ENCODE measurements around the gene RASSF1.
A peak's percentile ranks its signal among the peaks of the same experiment; 100 is the strongest.

The RASSF1 gene

DNA sequence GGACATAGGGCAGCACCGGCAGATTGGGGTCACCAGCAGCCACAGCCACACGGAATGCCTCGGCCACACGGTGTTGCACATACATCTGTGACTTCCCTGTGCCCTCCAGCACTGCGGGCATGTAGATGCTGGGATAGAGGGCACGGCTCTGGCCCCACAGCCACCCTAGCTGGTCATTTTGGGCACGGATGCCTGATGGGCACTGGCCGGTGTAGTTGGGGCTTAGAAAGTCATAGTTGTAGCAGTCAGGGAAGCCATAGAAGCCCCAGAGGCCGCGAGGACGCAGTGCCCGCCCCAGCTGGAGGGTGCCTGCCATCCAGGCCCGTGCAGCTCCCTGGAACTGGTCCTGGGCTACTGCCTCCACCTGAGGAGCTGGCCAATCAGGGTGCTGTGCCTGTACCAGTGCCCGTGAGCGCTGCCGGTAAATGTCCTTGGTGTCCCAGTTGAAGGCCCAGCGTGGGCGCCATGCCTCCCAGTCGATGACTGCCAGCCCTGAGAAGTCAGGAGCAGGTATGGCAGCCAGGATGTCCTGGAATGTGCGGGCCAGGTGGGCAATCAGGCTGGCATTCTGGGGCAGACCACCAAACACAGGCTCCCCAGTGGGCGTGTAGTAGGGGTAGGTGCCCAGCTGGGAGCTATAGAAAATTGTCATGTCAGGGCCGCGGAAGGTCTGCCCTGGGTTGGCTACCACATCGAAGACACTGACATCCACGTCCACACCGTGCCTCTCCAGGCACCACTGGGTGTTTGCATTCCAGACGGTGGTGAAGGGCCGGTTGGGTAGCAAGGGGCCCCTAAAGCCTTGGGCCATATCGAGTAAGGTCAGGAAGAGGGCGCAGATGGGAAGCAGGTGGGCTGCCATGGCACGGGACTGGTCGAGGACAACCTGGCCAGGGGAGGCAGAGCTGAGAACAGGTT, 38.3 kb downstream of the RASSF1 start:
- Histone ChIP-seq H3K4me2 (no peak overlapping the region), H3K4me3 (IDR thresholded peaks at IDR 0.05; ENCODE audit: insufficient read depth, low read depth, low read length) (no peak overlapping the region), H4K20me1 (ENCODE audit: insufficient read depth) (no peaks in the 10 kb centered on the region), H3K9ac (no peak overlapping the region), H3K4me1 (ENCODE audit: low read depth, poor library complexity, severe bottlenecking) (peaks cover 15% of the 10 kb centered on the region), H3K27ac (no peak overlapping the region), H3K36me3 (ENCODE audit: insufficient read depth) (no peaks in the 10 kb centered on the region), H3K79me2 (ENCODE audit: insufficient read depth, low read depth) (no peaks in the 10 kb centered on the region), H3K27me3 (ENCODE audit: insufficient read depth, low read depth) (no peaks in the 10 kb centered on the region), H2AFZ (ENCODE audit: low read depth) (no peak overlapping the region)
- TF ChIP-seq, protein P1, sequence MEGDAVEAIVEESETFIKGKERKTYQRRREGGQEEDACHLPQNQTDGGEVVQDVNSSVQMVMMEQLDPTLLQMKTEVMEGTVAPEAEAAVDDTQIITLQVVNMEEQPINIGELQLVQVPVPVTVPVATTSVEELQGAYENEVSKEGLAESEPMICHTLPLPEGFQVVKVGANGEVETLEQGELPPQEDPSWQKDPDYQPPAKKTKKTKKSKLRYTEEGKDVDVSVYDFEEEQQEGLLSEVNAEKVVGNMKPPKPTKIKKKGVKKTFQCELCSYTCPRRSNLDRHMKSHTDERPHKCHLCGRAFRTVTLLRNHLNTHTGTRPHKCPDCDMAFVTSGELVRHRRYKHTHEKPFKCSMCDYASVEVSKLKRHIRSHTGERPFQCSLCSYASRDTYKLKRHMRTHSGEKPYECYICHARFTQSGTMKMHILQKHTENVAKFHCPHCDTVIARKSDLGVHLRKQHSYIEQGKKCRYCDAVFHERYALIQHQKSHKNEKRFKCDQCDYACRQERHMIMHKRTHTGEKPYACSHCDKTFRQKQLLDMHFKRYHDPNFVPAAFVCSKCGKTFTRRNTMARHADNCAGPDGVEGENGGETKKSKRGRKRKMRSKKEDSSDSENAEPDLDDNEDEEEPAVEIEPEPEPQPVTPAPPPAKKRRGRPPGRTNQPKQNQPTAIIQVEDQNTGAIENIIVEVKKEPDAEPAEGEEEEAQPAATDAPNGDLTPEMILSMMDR (conservative IDR thresholded peaks at IDR 0.05; ENCODE audit: low read depth, low read length) = no peak

DNA sequence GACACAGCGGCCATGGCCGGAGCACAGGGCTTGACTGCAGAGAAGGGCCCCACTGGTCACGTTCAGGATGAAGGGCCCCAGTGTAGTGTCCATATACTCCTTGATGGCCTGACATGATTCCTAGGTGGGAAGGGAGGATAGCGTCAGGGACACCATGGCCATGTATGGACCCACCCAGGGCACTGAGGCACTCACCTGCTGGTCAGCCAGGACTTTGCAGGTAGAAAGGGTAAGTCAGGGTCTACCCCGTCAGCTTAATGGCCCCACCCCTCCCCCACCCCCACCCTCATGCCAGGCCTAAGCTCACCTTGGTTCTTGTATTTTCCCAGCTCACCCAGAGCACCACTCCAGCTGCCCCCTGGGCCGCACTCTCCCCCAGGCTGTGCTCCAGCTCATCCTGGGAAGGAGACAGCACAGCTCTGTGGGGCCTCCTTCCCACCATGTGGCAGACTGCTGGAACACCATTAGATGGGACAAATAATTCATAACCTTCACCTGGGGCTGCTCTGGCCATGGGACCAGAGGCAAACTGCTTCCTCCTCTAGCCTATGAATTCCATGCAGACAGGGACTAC, 39.9 kb downstream of the RASSF1 start:
- Histone ChIP-seq H3K4me2 (no peak overlapping the region), H3K79me2 (ENCODE audit: insufficient read depth, low read depth) (no peaks in the 10 kb centered on the region), H3K9ac (no peak overlapping the region), H3K36me3 (ENCODE audit: insufficient read depth) (no peaks in the 10 kb centered on the region), H3K27me3 (ENCODE audit: insufficient read depth, low read depth) (no peaks in the 10 kb centered on the region), H3K4me3 (IDR thresholded peaks at IDR 0.05; ENCODE audit: insufficient read depth, low read depth, low read length) (no peak overlapping the region), H4K20me1 (ENCODE audit: insufficient read depth) (no peaks in the 10 kb centered on the region), H3K4me1 (ENCODE audit: low read depth, poor library complexity, severe bottlenecking) (peaks cover 15% of the 10 kb centered on the region), H2AFZ (ENCODE audit: low read depth) (no peak overlapping the region), H3K27ac (no peak overlapping the region)
- TF ChIP-seq, protein P1 (conservative IDR thresholded peaks at IDR 0.05; ENCODE audit: low read depth, low read length) = no peak

DNA sequence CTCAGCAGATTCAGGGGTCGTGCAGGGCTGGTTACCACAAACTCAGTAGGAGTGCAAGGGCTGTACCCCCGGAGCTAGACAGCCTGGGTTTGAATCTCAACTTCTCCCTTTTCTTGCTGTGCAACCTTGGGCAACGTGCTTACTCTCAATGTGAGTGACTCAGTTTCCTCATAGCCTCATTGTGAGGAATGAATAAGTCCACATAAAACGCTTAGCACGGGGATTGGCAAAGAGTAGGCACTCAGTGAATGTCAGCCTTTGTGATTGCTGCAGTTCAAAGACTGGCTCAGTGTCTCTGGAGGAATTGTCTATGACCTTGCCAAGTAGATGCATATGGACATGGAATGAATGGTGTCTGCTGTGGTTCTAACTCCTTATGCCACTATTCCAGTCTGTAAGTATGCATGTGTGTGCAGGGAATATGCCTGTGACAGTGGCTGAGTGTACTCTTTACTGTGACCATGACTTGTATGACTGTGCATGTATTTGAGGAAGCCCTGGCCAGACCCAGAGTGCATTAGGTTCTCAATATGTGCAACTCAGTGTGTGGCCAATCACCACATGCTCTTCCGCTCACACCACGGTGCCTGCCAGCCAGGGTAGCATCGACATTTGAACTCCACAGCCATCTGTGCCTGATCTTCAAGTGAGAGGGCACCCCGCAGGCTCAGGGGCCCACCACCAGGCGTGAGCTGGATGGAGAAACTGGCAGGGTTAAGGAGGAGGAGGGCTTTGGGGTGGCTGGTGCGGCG, 40.5 kb downstream of the RASSF1 start:
- Histone ChIP-seq H2AFZ (ENCODE audit: low read depth) (peak overlapping the region; percentile 42; the same call in 1 of the 2 replicates), H3K9ac (peak overlapping the region; percentile 51; the same call in 1 of the 2 replicates), H3K79me2 (ENCODE audit: insufficient read depth, low read depth) (no peaks in the 10 kb centered on the region), H3K27me3 (ENCODE audit: insufficient read depth, low read depth) (no peaks in the 10 kb centered on the region), H3K27ac (peak overlapping the region; percentile 10; the same call in 1 of the 2 replicates), H3K4me3 (IDR thresholded peaks at IDR 0.05; ENCODE audit: insufficient read depth, low read depth, low read length) (no peak overlapping the region), H4K20me1 (ENCODE audit: insufficient read depth) (no peaks in the 10 kb centered on the region), H3K36me3 (ENCODE audit: insufficient read depth) (no peaks in the 10 kb centered on the region), H3K4me1 (ENCODE audit: low read depth, poor library complexity, severe bottlenecking) (peaks cover 15% of the 10 kb centered on the region), H3K4me2 (peak overlapping the region; percentile 58)
- TF ChIP-seq, protein P1 (conservative IDR thresholded peaks at IDR 0.05; ENCODE audit: low read depth, low read length) = no peak

DNA sequence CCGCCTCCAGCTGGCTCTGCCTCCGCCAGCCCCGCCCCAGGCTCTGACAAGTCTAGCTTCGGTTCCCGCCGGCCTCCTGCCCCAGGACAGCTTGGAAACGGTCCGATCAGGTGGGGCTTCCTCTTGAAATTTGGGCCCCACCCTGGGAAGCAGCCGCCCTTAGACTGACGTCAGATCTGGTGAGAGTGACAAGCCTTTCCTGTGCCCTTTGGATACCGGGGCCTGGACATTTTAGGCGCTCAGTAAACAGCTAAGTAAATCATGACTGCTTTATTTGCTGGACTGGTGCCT, 41.1 kb downstream of the RASSF1 start:
- H3K9ac ChIP-seq = peak overlapping the region; percentile 51; the same call in 1 of the 2 replicates
- no peaks in the 10 kb centered on the region for H3K27me3 ChIP-seq (ENCODE audit: insufficient read depth, low read depth)
- H3K79me2 ChIP-seq (ENCODE audit: insufficient read depth, low read depth) = no peaks in the 10 kb centered on the region
- TF ChIP-seq, protein P1 (conservative IDR thresholded peaks at IDR 0.05; ENCODE audit: low read depth, low read length) = no peak
- no peak overlapping the region for H3K4me3 ChIP-seq (IDR thresholded peaks at IDR 0.05; ENCODE audit: insufficient read depth, low read depth, low read length)
- no peaks in the 10 kb centered on the region for H4K20me1 ChIP-seq (ENCODE audit: insufficient read depth)
- peak overlapping the region; percentile 10; the same call in 1 of the 2 replicates for H3K27ac ChIP-seq
- H2AFZ ChIP-seq (ENCODE audit: low read depth) = peak overlapping the region; percentile 42; the same call in 1 of the 2 replicates
- H3K4me2 ChIP-seq = peak overlapping the region; percentile 58
- H3K4me1 ChIP-seq (ENCODE audit: low read depth, poor library complexity, severe bottlenecking) = peaks cover 15% of the 10 kb centered on the region
- no peaks in the 10 kb centered on the region for H3K36me3 ChIP-seq (ENCODE audit: insufficient read depth)
